Measurements from ENCODE around the gene NEDD4L.

Gene NEDD4L

GRCh38 chr18:58359620-58360019, 315.6 kb downstream of the NEDD4L start:
- H3K4me3 ChIP-seq (ENCODE audit: low read depth, low read length) = no peak overlapping the region
- TF ChIP-seq CTCF (IDR thresholded peaks at IDR 0.05; ENCODE audit: low read depth, low read length, missing control alignments) = no peak
- DNase-seq (ENCODE audit: low read depth) = no peak

- TF ChIP-seq CTCF (IDR thresholded peaks at IDR 0.05; ENCODE audit: low read depth, low read length, missing control alignments) = no peak
- DNase-seq (ENCODE audit: low read depth) = no peak
- no peak overlapping the region for H3K4me3 ChIP-seq (ENCODE audit: low read depth, low read length)
Measured at GRCh38 chr18:58360324-58360723, 316.3 kb downstream of the NEDD4L start.

GRCh38 chr18:58361212-58361611, 317.2 kb downstream of the NEDD4L start:
- DNase-seq (ENCODE audit: low read depth) = no peak
- TF ChIP-seq CTCF (IDR thresholded peaks at IDR 0.05; ENCODE audit: low read depth, low read length, missing control alignments) = no peak
- H3K4me3 ChIP-seq (ENCODE audit: low read depth, low read length) = no peak overlapping the region

GRCh38 chr18:58362027-58362575, 318.1 kb downstream of the NEDD4L start:
- H3K4me3 ChIP-seq (ENCODE audit: low read depth, low read length) = no peak overlapping the region
- peak; percentile 7 for DNase-seq (ENCODE audit: low read depth)
- TF ChIP-seq CTCF (IDR thresholded peaks at IDR 0.05; ENCODE audit: low read depth, low read length, missing control alignments) = no peak

GRCh38 chr18:58362829-58363271, 318.8 kb downstream of the NEDD4L start:
- TF ChIP-seq CTCF (IDR thresholded peaks at IDR 0.05; ENCODE audit: low read depth, low read length, missing control alignments) = no peak
- H3K4me3 ChIP-seq (ENCODE audit: low read depth, low read length) = no peak overlapping the region
- no peak for DNase-seq (ENCODE audit: low read depth)

GRCh38 chr18:58363767-58364540, 319.9 kb downstream of the NEDD4L start:
- no peak for DNase-seq (ENCODE audit: low read depth)
- H3K4me3 ChIP-seq (ENCODE audit: low read depth, low read length) = no peak overlapping the region
- no peak for TF ChIP-seq CTCF (IDR thresholded peaks at IDR 0.05; ENCODE audit: low read depth, low read length, missing control alignments)
